ENCODE measurements around the gene CFAP65. TPM values are rescaled to one million over a fixed set of nuclear protein-coding genes. Genes with fewer than 3 reads are reported as not detected.

Gene CFAP65
- total RNA-seq, 1 experiment from 2014 or later = 0.44 TPM

- TF ChIP-seq HMGXB4 (CRISPR knock-in tag; IDR thresholded peaks at IDR 0.05) (no peak), CREB1 (CRISPR knock-in tag; IDR thresholded peaks at IDR 0.05) (0 out of 2 replicates have a peak, but pooled peaks have one; percentile 58), JUN (CRISPR knock-in tag; IDR thresholded peaks at IDR 0.05) (no peak), TEAD4 (CRISPR knock-in tag; IDR thresholded peaks at IDR 0.05) (0 out of 2 replicates have a peak, but pooled peaks have one; percentile 11), ZBTB21 (CRISPR knock-in tag; IDR thresholded peaks at IDR 0.05; ENCODE audit: borderline replicate concordance) (no peak), NFYB (CRISPR knock-in tag; conservative IDR thresholded peaks at IDR 0.05; ENCODE audit: low read depth) (no peak), FOXK1 (CRISPR knock-in tag; IDR thresholded peaks at IDR 0.05) (no peak), FOXJ3 (CRISPR knock-in tag; IDR thresholded peaks at IDR 0.05; ENCODE audit: borderline replicate concordance) (no peak), NR3C1 (CRISPR knock-in tag; conservative IDR thresholded peaks at IDR 0.05; ENCODE audit: low read depth) (no peak), ATF1 (CRISPR knock-in tag; IDR thresholded peaks at IDR 0.05) (no peak), PRRX2 (CRISPR knock-in tag; IDR thresholded peaks at IDR 0.05) (no peak), SP1 (CRISPR knock-in tag; conservative IDR thresholded peaks at IDR 0.05) (no peak), ESRRA (CRISPR knock-in tag; IDR thresholded peaks at IDR 0.05; ENCODE audit: borderline replicate concordance) (no peak), ZNF281 (CRISPR knock-in tag; IDR thresholded peaks at IDR 0.05) (peak; percentile 65; the same call in 1 of the 2 replicates), RORB (CRISPR knock-in tag; IDR thresholded peaks at IDR 0.05) (no peak), NR2C2 (CRISPR knock-in tag; IDR thresholded peaks at IDR 0.05) (no peak), FOXP1 (CRISPR knock-in tag; IDR thresholded peaks at IDR 0.05; ENCODE audit: borderline replicate concordance) (peak; percentile 53; the same call in 1 of the 2 replicates), ZBTB43 (CRISPR knock-in tag; IDR thresholded peaks at IDR 0.05) (no peak), NFE2L1 (CRISPR knock-in tag; IDR thresholded peaks at IDR 0.05) (peak; percentile 85; the same call in 1 of the 2 replicates), ZNF396 (CRISPR knock-in tag; IDR thresholded peaks at IDR 0.05; ENCODE audit: borderline replicate concordance) (no peak), E2F1 (CRISPR knock-in tag; IDR thresholded peaks at IDR 0.05) (0 out of 2 replicates have a peak, but pooled peaks have one; percentile 49), ZSCAN18 (CRISPR knock-in tag; IDR thresholded peaks at IDR 0.05) (no peak)
- TF ChIP-seq, protein P1, sequence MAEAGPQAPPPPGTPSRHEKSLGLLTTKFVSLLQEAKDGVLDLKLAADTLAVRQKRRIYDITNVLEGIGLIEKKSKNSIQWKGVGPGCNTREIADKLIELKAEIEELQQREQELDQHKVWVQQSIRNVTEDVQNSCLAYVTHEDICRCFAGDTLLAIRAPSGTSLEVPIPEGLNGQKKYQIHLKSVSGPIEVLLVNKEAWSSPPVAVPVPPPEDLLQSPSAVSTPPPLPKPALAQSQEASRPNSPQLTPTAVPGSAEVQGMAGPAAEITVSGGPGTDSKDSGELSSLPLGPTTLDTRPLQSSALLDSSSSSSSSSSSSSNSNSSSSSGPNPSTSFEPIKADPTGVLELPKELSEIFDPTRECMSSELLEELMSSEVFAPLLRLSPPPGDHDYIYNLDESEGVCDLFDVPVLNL (CRISPR knock-in tag; IDR thresholded peaks at IDR 0.05; ENCODE audit: borderline replicate concordance, low read depth) = no peak
- TF ChIP-seq, protein P2, sequence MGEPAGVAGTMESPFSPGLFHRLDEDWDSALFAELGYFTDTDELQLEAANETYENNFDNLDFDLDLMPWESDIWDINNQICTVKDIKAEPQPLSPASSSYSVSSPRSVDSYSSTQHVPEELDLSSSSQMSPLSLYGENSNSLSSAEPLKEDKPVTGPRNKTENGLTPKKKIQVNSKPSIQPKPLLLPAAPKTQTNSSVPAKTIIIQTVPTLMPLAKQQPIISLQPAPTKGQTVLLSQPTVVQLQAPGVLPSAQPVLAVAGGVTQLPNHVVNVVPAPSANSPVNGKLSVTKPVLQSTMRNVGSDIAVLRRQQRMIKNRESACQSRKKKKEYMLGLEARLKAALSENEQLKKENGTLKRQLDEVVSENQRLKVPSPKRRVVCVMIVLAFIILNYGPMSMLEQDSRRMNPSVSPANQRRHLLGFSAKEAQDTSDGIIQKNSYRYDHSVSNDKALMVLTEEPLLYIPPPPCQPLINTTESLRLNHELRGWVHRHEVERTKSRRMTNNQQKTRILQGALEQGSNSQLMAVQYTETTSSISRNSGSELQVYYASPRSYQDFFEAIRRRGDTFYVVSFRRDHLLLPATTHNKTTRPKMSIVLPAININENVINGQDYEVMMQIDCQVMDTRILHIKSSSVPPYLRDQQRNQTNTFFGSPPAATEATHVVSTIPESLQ (CRISPR knock-in tag; IDR thresholded peaks at IDR 0.05) = no peak
- TF ChIP-seq, protein P3, sequence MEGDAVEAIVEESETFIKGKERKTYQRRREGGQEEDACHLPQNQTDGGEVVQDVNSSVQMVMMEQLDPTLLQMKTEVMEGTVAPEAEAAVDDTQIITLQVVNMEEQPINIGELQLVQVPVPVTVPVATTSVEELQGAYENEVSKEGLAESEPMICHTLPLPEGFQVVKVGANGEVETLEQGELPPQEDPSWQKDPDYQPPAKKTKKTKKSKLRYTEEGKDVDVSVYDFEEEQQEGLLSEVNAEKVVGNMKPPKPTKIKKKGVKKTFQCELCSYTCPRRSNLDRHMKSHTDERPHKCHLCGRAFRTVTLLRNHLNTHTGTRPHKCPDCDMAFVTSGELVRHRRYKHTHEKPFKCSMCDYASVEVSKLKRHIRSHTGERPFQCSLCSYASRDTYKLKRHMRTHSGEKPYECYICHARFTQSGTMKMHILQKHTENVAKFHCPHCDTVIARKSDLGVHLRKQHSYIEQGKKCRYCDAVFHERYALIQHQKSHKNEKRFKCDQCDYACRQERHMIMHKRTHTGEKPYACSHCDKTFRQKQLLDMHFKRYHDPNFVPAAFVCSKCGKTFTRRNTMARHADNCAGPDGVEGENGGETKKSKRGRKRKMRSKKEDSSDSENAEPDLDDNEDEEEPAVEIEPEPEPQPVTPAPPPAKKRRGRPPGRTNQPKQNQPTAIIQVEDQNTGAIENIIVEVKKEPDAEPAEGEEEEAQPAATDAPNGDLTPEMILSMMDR (IDR thresholded peaks at IDR 0.05) = no peak
These were observed 4.7 kb upstream of the CFAP65 start (continued) for GRCh38 chr2:219045937-219046550.
